Osteocyte (in vitro differentiated cells): ENCODE measurements around the gene PAPOLA. TPM values are rescaled to one million over a fixed set of nuclear protein-coding genes. Genes with fewer than 3 reads are reported as not detected.

Experiments
- DNase-seq: peaks from one replicate; pipeline ENCODE4 v3.0.0; 2021; ENCODE audit warnings: mixed read lengths; ENCODE audit not compliant: unreplicated experiment; ENCODE audit errors: extremely low spot score
- H3K27ac Mint-ChIP-seq: one replicate; pipeline ENCODE4 v1.8.0; 2021; ENCODE audit warnings: mild to moderate bottlenecking, mixed read lengths; ENCODE audit not compliant: unreplicated experiment
- H3K27me3 Mint-ChIP-seq: one replicate; pipeline ENCODE4 v1.8.0; 2021; ENCODE audit warnings: mixed read lengths; ENCODE audit not compliant: unreplicated experiment
- H3K36me3 Mint-ChIP-seq: one replicate; pipeline ENCODE4 v1.8.0; 2021; ENCODE audit warnings: mixed read lengths; ENCODE audit not compliant: unreplicated experiment
- H3K4me1 Mint-ChIP-seq: one replicate; pipeline ENCODE4 v1.8.0; 2021; ENCODE audit warnings: mixed read lengths; ENCODE audit not compliant: unreplicated experiment
- H3K4me3 Mint-ChIP-seq: one replicate; pipeline ENCODE4 v1.8.0; 2021; ENCODE audit warnings: mild to moderate bottlenecking, moderate library complexity, mixed read lengths; ENCODE audit not compliant: unreplicated experiment
- H3K9me3 Mint-ChIP-seq: one replicate; pipeline ENCODE4 v1.8.0; 2021; ENCODE audit warnings: mixed read lengths; ENCODE audit not compliant: unreplicated experiment
- long read RNA-seq: library from polyadenylated mRNA; unstranded; transcript quantifications from one replicate; pipeline ENCODE4 v2.0.0, GENCODE V29; 2021
- total RNA-seq: library from RNA; stranded (reverse); gene quantifications from 2 replicates; pipeline ENCODE4 v1.2.1, GENCODE V29; 2021
- TF ChIP-seq, protein P1 (sequence below): fragments of 200-600 bp; sonication (generic); IDR thresholded peaks from 2 replicates; pipeline ENCODE4 v1.5.0; 2021; ENCODE audit warnings: antibody characterized with exemption, mild to moderate bottlenecking, moderate library complexity

PAPOLA gene
- 143 and 144 TPM in 2 replicates for total RNA-seq
- long read RNA-seq, full-length matches to known transcripts: 17 of 80 reads
- long read RNA-seq, partial matches to known transcripts: 55 of 80 reads
- long read RNA-seq, other reads (novel, unspliced or antisense): 8 of 80 reads

DNA sequence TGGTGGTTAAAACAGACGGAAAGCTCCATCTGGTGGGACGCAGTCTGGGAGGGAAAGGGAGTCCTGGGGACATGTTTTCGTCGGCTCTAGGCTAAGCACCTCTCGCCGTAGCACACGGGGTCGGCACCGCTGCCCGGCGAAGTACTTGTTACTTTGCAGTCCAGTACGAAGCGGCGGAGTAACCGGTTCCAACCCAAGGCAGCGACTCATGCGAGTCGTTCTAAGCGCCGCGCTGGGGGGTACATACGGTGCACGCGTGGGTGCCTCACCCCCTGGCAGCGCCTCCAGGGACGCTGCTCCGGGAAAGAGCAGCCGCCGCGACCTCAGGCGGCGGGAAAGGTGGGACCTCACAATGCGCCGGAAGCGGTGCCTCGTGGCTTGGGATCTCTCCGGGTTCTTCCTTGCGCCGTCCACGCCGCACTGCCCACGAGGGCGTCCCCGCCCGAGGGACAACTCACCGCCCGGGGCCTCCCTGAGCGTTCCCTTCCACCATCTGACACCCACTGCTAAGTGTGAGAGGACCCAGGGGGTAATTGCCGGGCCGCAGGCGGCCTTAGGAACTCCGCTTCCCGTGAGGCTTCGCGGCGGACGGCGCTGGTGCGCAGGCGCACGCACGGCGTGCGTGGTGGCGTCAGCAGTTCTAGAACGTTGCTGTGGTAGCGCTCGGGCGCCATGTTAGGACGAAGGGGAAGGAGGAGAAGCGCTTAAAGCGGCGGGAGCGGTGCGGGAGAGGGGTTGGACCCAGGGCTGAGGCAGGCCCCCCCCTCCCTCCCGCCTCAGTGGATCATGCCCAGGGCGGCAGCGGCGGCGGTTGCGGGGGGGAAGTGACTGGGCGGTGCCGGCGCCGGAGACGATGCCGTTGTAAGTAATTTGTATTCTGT, at the start of gene PAPOLA:
TSS of gene PAPOLA (plus strand) at position 643 of the 881 bp plus-strand sequence. CDS start at position 854, 211 bp downstream.
- Mint-ChIP-seq H3K4me1 (peaks cover 35% of the 10 kb centered on the region), H3K9me3 (no peaks in the 10 kb centered on the region), H3K4me3 (peak within 1 kb of the TSS; percentile 98), H3K27ac (peak within 1 kb of the TSS; percentile 99), H3K27me3 (peaks cover 13% of the 10 kb centered on the region), H3K36me3 (peaks cover 5% of the 10 kb centered on the region)
- TF ChIP-seq, protein P1, sequence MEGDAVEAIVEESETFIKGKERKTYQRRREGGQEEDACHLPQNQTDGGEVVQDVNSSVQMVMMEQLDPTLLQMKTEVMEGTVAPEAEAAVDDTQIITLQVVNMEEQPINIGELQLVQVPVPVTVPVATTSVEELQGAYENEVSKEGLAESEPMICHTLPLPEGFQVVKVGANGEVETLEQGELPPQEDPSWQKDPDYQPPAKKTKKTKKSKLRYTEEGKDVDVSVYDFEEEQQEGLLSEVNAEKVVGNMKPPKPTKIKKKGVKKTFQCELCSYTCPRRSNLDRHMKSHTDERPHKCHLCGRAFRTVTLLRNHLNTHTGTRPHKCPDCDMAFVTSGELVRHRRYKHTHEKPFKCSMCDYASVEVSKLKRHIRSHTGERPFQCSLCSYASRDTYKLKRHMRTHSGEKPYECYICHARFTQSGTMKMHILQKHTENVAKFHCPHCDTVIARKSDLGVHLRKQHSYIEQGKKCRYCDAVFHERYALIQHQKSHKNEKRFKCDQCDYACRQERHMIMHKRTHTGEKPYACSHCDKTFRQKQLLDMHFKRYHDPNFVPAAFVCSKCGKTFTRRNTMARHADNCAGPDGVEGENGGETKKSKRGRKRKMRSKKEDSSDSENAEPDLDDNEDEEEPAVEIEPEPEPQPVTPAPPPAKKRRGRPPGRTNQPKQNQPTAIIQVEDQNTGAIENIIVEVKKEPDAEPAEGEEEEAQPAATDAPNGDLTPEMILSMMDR: peak; percentile 17
- peak; percentile 98 for DNase-seq

DNA sequence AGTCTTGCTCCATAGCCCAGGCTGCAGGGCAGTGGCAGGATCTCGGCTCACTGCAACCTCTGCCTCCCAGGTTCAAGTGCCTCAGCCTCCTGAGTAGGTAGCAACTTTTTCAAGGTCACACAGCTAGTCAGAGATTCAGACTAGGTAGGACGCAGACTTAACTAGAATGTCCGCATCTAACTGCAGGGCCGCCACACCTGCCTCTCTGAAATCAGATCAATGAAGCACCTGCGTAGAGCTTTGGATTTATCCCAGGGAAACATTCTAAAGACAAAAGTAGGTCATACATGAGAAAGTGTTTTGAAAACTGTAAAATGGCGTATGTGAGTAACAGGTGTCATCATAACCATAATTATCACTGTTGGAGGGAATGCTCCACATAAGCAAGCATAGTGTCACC, 49.5 kb upstream of the PAPOLA start:
- Mint-ChIP-seq H3K27me3 (peaks cover 11% of the 10 kb centered on the region), H3K9me3 (no peaks in the 10 kb centered on the region), H3K36me3 (no peaks in the 10 kb centered on the region), H3K27ac (no peak overlapping the region), H3K4me3 (no peak overlapping the region), H3K4me1 (no peaks in the 10 kb centered on the region)
- TF ChIP-seq, protein P1: no peak
- peak; percentile 38 for DNase-seq

DNA sequence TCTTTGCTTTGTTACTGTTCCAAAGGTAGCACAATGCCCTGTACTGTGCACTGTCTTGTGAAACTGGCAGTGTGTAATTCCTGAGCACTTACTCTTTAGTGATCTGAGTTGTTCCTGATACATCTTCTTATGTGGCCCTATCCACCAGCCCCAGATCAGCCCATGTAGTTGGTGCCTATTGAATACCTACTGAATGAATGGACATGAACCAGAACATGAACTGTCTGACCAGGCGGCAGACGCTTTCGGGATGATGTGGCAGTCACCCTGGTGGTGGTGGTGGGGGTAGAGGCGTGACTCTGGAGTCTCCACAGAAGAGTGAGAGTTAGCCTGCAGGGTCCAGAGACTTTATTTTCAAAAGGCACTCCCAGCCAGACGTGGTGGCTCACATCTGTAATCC, 46.6 kb upstream of the PAPOLA start:
- TF ChIP-seq, protein P1: no peak
- H3K27me3 Mint-ChIP-seq: peaks cover 27% of the 10 kb centered on the region
- H3K36me3 Mint-ChIP-seq: no peaks in the 10 kb centered on the region
- no peaks in the 10 kb centered on the region for H3K4me1 Mint-ChIP-seq
- H3K9me3 Mint-ChIP-seq: no peaks in the 10 kb centered on the region
- no peak overlapping the region for H3K4me3 Mint-ChIP-seq
- DNase-seq: no peak
- no peak overlapping the region for H3K27ac Mint-ChIP-seq

DNA sequence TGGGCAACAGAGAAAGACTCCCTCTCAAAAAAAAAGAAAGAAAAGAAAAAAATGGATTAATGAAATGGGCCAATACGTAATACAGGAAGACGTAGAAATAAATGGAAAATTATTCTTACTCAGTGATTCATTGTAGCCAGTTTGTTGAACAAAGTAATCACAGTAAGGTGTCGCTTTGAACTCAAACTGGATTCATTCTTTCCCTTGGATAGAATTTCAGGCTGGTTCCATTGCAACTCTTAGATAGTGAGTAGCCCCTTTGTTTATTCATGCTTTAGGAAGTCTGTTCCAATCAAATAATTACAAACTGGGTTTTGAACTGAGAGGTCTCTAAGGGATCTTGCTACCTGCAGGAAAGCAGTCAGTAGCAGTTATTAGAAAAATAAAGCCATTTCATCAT, 42.3 kb upstream of the PAPOLA start:
- no peaks in the 10 kb centered on the region for H3K36me3 Mint-ChIP-seq
- TF ChIP-seq, protein P1: no peak
- no peaks in the 10 kb centered on the region for H3K4me1 Mint-ChIP-seq
- H3K27me3 Mint-ChIP-seq: peaks cover 20% of the 10 kb centered on the region
- H3K9me3 Mint-ChIP-seq: no peaks in the 10 kb centered on the region
- H3K4me3 Mint-ChIP-seq: no peak overlapping the region
- H3K27ac Mint-ChIP-seq: no peak overlapping the region
- no peak for DNase-seq
